ENCODE data around the gene PLPPR3. TPM values are rescaled to one million over a fixed set of nuclear protein-coding genes. Genes with fewer than 3 reads are reported as not detected.

Gene PLPPR3
- total RNA-seq, 2 donors from 2014 or later, result not detected

DNA sequence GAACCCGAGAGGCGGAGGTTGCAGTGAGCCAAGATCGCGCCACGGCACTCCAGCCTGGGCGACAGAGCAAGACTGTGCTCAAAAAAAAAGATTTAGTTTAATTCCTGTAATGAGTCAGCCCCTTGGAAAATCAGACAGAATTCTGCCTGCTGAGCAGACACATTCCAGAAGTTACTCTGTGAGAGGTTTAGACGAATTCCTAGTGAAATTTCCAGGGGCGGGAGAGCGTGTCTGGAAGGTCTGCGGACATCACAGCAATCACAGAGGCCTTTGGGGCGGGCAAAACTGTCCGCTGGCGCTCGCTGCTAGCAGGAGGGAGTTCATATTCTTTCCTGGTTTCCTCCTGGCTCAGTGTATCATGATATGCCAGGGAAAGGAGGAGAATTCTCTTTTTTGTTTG is 53.3 kb downstream of the PLPPR3 start:
- H3K36me3 ChIP-seq, result no peaks in the 10 kb centered on the region
- H3K27me3 ChIP-seq (replicated peaks; ENCODE audit: insufficient read depth), result no peaks in the 10 kb centered on the region
- no peak for DNase-seq (ENCODE audit: low spot score)
- H3K4me3 ChIP-seq, result peak overlapping the region; percentile 22
- no peak for ATAC-seq (ENCODE audit: insufficient number of reproducible peaks, low FRiP score, low read depth)
- no peaks in the 10 kb centered on the region for H3K9me3 ChIP-seq
- peak overlapping the region in 1 of 2 donors; percentile 32 for H3K27ac ChIP-seq
- TF ChIP-seq, protein P1, sequence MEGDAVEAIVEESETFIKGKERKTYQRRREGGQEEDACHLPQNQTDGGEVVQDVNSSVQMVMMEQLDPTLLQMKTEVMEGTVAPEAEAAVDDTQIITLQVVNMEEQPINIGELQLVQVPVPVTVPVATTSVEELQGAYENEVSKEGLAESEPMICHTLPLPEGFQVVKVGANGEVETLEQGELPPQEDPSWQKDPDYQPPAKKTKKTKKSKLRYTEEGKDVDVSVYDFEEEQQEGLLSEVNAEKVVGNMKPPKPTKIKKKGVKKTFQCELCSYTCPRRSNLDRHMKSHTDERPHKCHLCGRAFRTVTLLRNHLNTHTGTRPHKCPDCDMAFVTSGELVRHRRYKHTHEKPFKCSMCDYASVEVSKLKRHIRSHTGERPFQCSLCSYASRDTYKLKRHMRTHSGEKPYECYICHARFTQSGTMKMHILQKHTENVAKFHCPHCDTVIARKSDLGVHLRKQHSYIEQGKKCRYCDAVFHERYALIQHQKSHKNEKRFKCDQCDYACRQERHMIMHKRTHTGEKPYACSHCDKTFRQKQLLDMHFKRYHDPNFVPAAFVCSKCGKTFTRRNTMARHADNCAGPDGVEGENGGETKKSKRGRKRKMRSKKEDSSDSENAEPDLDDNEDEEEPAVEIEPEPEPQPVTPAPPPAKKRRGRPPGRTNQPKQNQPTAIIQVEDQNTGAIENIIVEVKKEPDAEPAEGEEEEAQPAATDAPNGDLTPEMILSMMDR (IDR thresholded peaks at IDR 0.05), result no peak
- peaks cover 0 to 7% of the 10 kb centered on the region in 2 donors for H3K4me1 ChIP-seq (ENCODE audit: control insufficient read depth in 1 of 2, low read depth in 2 of 2)

DNA sequence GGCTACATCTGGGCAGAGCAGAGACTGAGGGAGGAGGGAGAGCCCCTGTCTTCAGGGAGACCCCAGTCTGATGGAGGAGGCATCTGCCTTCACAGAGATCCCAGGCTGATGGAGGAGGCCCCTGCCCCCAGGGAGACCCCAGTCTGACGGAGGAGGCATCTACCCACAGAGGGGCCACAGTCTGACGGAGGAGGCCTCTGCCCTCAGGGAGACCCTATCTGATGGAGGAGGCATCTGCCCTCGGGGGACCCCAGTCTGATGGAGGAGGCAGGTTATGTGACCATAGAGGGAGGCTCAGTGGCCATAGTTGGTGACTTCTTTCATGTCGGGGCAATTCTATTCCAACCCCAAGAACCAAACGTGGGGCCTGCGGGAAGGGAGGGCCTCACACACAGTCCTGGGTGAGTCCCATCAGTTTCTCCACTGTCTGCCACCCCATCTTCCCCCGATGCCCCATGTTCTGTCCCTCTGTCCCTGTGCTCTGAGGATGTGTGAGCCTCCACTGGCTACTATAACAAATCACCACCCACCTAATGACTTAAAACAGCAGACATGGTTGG is 56.5 kb downstream of the PLPPR3 start:
- no peak for ATAC-seq (ENCODE audit: insufficient number of reproducible peaks, low FRiP score, low read depth)
- TF ChIP-seq, protein P1 (IDR thresholded peaks at IDR 0.05), result no peak

DNA sequence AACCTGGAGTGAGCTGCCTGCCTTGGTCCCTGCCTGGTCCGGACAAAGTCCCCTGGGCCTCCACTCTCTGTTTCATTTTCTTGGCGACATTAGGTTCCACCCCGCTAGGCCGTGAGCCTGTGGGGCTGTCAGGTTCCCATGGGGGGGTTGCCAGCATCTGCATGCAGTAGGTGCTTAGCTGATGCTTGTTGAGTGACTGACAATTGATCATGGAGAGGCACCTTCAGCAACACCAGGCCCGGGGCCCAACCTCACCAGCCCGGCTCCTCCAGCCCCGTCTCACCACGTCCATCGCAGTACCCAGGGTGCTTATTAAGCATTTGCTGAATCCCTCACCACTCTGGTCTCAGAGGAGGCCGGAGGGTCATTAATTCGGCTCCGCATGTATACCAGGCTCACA is 57.5 kb downstream of the PLPPR3 start:
- H3K4me1 ChIP-seq (ENCODE audit: control insufficient read depth in 1 of 2, low read depth in 2 of 2), result peaks cover 0 to 7% of the 10 kb centered on the region in 2 donors

More for the DNA sequence above, 56.5 kb downstream of the PLPPR3 start:
- no peaks in the 10 kb centered on the region for H3K9me3 ChIP-seq
- no peak for DNase-seq (ENCODE audit: low spot score)
- H3K4me1 ChIP-seq (ENCODE audit: control insufficient read depth in 1 of 2, low read depth in 2 of 2), result peaks cover 0 to 7% of the 10 kb centered on the region in 2 donors
- H3K27ac ChIP-seq, result no peak overlapping the region
- H3K36me3 ChIP-seq, result no peaks in the 10 kb centered on the region
- no peaks in the 10 kb centered on the region for H3K27me3 ChIP-seq (replicated peaks; ENCODE audit: insufficient read depth)
- H3K4me3 ChIP-seq, result no peak overlapping the region

DNA sequence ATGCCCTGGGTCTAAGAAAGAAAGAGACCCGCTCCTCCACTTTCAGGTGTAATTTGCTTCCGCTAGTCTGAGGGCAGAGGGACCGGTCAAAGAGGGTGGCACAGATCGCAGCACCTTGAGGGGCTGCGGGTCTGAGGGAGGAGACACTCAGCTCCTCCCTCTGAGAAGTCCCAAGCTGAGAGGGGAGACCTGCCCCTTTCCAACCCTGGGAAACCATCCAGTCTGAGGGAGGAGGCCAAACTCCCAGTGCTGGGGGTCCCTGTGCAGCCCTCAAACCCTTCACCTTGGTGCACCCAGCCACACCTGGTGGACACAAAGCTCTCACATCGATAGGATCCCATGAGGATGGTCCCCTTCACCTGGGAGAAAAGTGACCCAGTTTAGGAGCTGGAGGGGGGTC is 57.9 kb downstream of the PLPPR3 start:
- Histone ChIP-seq H3K4me3 (no peak overlapping the region), H3K27ac (no peak overlapping the region), H3K36me3 (no peaks in the 10 kb centered on the region), H3K9me3 (peaks cover 1% of the 10 kb centered on the region), H3K4me1 (ENCODE audit: control insufficient read depth in 1 of 2, low read depth in 2 of 2) (peaks cover 0 to 7% of the 10 kb centered on the region in 2 donors), H3K27me3 (replicated peaks; ENCODE audit: insufficient read depth) (no peaks in the 10 kb centered on the region)
- ATAC-seq (ENCODE audit: insufficient number of reproducible peaks, low FRiP score, low read depth), result no peak
- no peak for DNase-seq (ENCODE audit: low spot score)
- TF ChIP-seq, protein P1 (IDR thresholded peaks at IDR 0.05), result no peak

More for the DNA sequence above, 57.5 kb downstream of the PLPPR3 start:
- no peaks in the 10 kb centered on the region for H3K27me3 ChIP-seq (replicated peaks; ENCODE audit: insufficient read depth)
- H3K36me3 ChIP-seq, result no peaks in the 10 kb centered on the region
- H3K4me3 ChIP-seq, result no peak overlapping the region
- TF ChIP-seq, protein P1 (IDR thresholded peaks at IDR 0.05), result no peak
- no peak for ATAC-seq (ENCODE audit: insufficient number of reproducible peaks, low FRiP score, low read depth)
- H3K27ac ChIP-seq, result no peak overlapping the region
- no peak for DNase-seq (ENCODE audit: low spot score)
- H3K9me3 ChIP-seq, result no peaks in the 10 kb centered on the region

DNA sequence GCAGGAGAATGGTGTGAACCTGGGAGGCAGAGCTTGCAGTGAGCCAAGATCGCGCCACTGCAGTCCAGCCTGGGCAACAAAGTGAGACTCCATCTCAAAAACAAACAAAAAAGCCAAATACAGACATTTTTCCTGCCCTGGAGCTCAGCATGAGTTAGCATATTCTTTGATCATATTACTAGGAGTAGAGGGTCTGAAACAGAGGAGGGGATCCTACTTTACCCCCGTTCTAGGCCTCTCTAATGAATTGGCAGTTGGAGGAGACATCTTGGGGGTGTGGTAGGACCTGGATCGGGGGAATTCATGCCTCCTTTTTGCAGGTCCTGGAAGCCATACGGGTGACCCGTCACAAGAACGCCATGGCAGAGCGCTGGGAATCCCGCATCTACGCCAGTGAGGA is 58.6 kb downstream of the PLPPR3 start:
- TF ChIP-seq, protein P1 (IDR thresholded peaks at IDR 0.05), result no peak
- ATAC-seq (ENCODE audit: insufficient number of reproducible peaks, low FRiP score, low read depth) (no peak), DNase-seq (ENCODE audit: low spot score) (no peak)

More for the DNA sequence above, 58.6 kb downstream of the PLPPR3 start:
- Histone ChIP-seq H3K9me3 (peaks cover 8% of the 10 kb centered on the region), H3K4me1 (ENCODE audit: control insufficient read depth in 1 of 2, low read depth in 2 of 2) (peaks cover 0 to 2% of the 10 kb centered on the region in 2 donors), H3K27me3 (replicated peaks; ENCODE audit: insufficient read depth) (no peaks in the 10 kb centered on the region), H3K4me3 (no peak overlapping the region), H3K27ac (no peak overlapping the region), H3K36me3 (no peaks in the 10 kb centered on the region)

Other genes starting within 250 kb of the PLPPR3 start
- gene BSG, start 249.4 kb downstream of the PLPPR3 start, total RNA-seq, result 100 to 1,000 TPM; 344 to 575 TPM
- gene HCN2, start 232.1 kb downstream of the PLPPR3 start, total RNA-seq, result not detected
- 10 to 100 TPM; 23.8 to 30.9 TPM for gene POLRMT, start 188.4 kb downstream of the PLPPR3 start, total RNA-seq
- gene FGF22, start 182.1 kb downstream of the PLPPR3 start, total RNA-seq, result under 1 TPM; 0.27 to 0.56 TPM
- 10 to 100 TPM; 47.8 to 61.9 TPM for gene RNF126, start 158.7 kb downstream of the PLPPR3 start, total RNA-seq
- gene FSTL3, start 145.6 kb downstream of the PLPPR3 start, total RNA-seq, result 100 to 1,000 TPM; 361 to 595 TPM
- gene PRSS57, start 126.5 kb downstream of the PLPPR3 start, total RNA-seq, result not detected
- 10 to 100 TPM; 14.4 to 28.4 TPM for gene PALM, start 113.0 kb downstream of the PLPPR3 start, total RNA-seq
- gene MISP, start 70.8 kb downstream of the PLPPR3 start, total RNA-seq, result 1 to 10 TPM in 1 of 2 donors, not detected in 1; 2.2 TPM
- 100 to 1,000 TPM; 149 to 163 TPM for gene PTBP1, start 24.5 kb downstream of the PLPPR3 start, total RNA-seq
- gene AZU1, start 5.9 kb upstream of the PLPPR3 start, total RNA-seq, result 1 to 10 TPM in 1 of 2 donors, not detected in 1; 1.1 TPM
- not detected for gene PRTN3, start 19.0 kb upstream of the PLPPR3 start, total RNA-seq
- under 1 TPM in 1 of 2 donors, not detected in 1; 0.41 TPM for gene ELANE, start 30.3 kb upstream of the PLPPR3 start, total RNA-seq
- gene CFD, start 37.7 kb upstream of the PLPPR3 start, total RNA-seq, result 100 to 1,000 TPM; 472 to 781 TPM
- gene MED16, start 71.2 kb upstream of the PLPPR3 start, total RNA-seq, result 10 to 100 TPM; 29.1 to 38.0 TPM
- gene RNU6-9, start 71.5 kb upstream of the PLPPR3 start, total RNA-seq, result not detected
- 10 to 100 TPM; 37.6 to 42.4 TPM for gene R3HDM4, start 91.3 kb upstream of the PLPPR3 start, total RNA-seq
- not detected for gene KISS1R, start 95.4 kb upstream of the PLPPR3 start, total RNA-seq
- 10 to 100 TPM in 1 of 2 donors, 1 to 10 TPM in 1; 3.3 to 11.2 TPM for gene ARID3A, start 104.1 kb upstream of the PLPPR3 start, total RNA-seq
- 10 to 100 TPM in 1 of 2 donors, 1 to 10 TPM in 1; 6.8 to 27.6 TPM for gene WDR18, start 162.4 kb upstream of the PLPPR3 start, total RNA-seq
- under 1 TPM in 1 of 2 donors, not detected in 1; 0.14 TPM for gene GRIN3B, start 178.5 kb upstream of the PLPPR3 start, total RNA-seq
- gene TMEM259, start 199.2 kb upstream of the PLPPR3 start, total RNA-seq, result 100 to 1,000 TPM; 183 to 267 TPM
- not detected for gene RNU6-2, start 199.6 kb upstream of the PLPPR3 start, total RNA-seq
- 100 to 1,000 TPM in 1 of 2 donors, 10 to 100 TPM in 1; 96.9 to 193 TPM for gene CNN2, start 204.7 kb upstream of the PLPPR3 start, total RNA-seq
- gene ABCA7, start 218.2 kb upstream of the PLPPR3 start, total RNA-seq, result 1 to 10 TPM; 6.0 to 7.0 TPM
- 10 to 100 TPM; 37.9 to 42.6 TPM for gene ARHGAP45, start 245.2 kb upstream of the PLPPR3 start, total RNA-seq

Measured in thoracic aorta (tissue), 2 donors.